ENCODE data around the gene FBN1.

The FBN1 gene

GRCh38 chr15:48396020-48396419, 249.5 kb downstream of the FBN1 start:
- DNase-seq (ENCODE audit: low read depth): no peak

GRCh38 chr15:48395521-48396011, 249.9 kb downstream of the FBN1 start:
- DNase-seq (ENCODE audit: low read depth): no peak

- no peak for DNase-seq (ENCODE audit: low read depth)
Measured at GRCh38 chr15:48394970-48395369, 250.5 kb downstream of the FBN1 start.

- no peak for DNase-seq (ENCODE audit: low read depth)
Measured at GRCh38 chr15:48393645-48394506, 251.6 kb downstream of the FBN1 start.

GRCh38 chr15:48392356-48392755, 253.2 kb downstream of the FBN1 start:
- no peak for DNase-seq (ENCODE audit: low read depth)

- no peak for DNase-seq (ENCODE audit: low read depth)
Measured at GRCh38 chr15:48391950-48392349, 253.6 kb downstream of the FBN1 start.

- no peak for DNase-seq (ENCODE audit: low read depth)
Measured at GRCh38 chr15:48389691-48390143, 255.8 kb downstream of the FBN1 start.

GRCh38 chr15:48388910-48389309, 256.6 kb downstream of the FBN1 start:
- DNase-seq (ENCODE audit: low read depth): no peak

- DNase-seq (ENCODE audit: low read depth): no peak
Measured at GRCh38 chr15:48388016-48388851, 257.3 kb downstream of the FBN1 start.

GRCh38 chr15:48385031-48385830, 260.3 kb downstream of the FBN1 start:
- DNase-seq (ENCODE audit: low read depth): no peak

GRCh38 chr15:48384616-48385015, 260.9 kb downstream of the FBN1 start:
- no peak for DNase-seq (ENCODE audit: low read depth)

- no peak for DNase-seq (ENCODE audit: low read depth)
Measured at GRCh38 chr15:48383031-48383430, 262.5 kb downstream of the FBN1 start.

- no peak for DNase-seq (ENCODE audit: low read depth)
Measured at GRCh38 chr15:48381861-48382260, 263.6 kb downstream of the FBN1 start.

GRCh38 chr15:48380198-48380597, 265.3 kb downstream of the FBN1 start:
- no peak for DNase-seq (ENCODE audit: low read depth)

GRCh38 chr15:48375767-48376166, 269.7 kb downstream of the FBN1 start:
- no peak for DNase-seq (ENCODE audit: low read depth)

GRCh38 chr15:48374472-48374871, 271.0 kb downstream of the FBN1 start:
- no peak for DNase-seq (ENCODE audit: low read depth)

GRCh38 chr15:48373821-48374451, 271.6 kb downstream of the FBN1 start:
- DNase-seq (ENCODE audit: low read depth): no peak

GRCh38 chr15:48371961-48372360, 273.5 kb downstream of the FBN1 start:
- no peak for DNase-seq (ENCODE audit: low read depth)

GRCh38 chr15:48371550-48371949, 274.0 kb downstream of the FBN1 start:
- no peak for DNase-seq (ENCODE audit: low read depth)

- no peak for DNase-seq (ENCODE audit: low read depth)
Measured at GRCh38 chr15:48370460-48370859, 275.0 kb downstream of the FBN1 start.

GRCh38 chr15:48367483-48367882, 278.0 kb downstream of the FBN1 start:
- DNase-seq (ENCODE audit: low read depth): no peak
